ENCODE measurements around the gene CCL15. TPM values are rescaled to one million over a fixed set of nuclear protein-coding genes. Genes with fewer than 3 reads are reported as not detected.

CCL15 gene
- total RNA-seq, 2 donors from 2014 or later, result not detected

- Histone ChIP-seq H3K9me3 (ENCODE audit: control insufficient read depth, low read length) (no peaks in the 10 kb centered on the region), H3K9ac (ENCODE audit: extremely low read depth, low read length, poor library complexity, severe bottlenecking) (no peak overlapping the region), H3K27ac (ENCODE audit: low read depth, low read length) (no peak overlapping the region), H3K4me3 (ENCODE audit: low read length) (no peak overlapping the region), H3K4me1 (ENCODE audit: control insufficient read depth, insufficient read depth, low read length) (peaks cover 9% of the 10 kb centered on the region), H3K36me3 (ENCODE audit: control insufficient read depth, insufficient read depth, low read length) (no peaks in the 10 kb centered on the region), H3K27me3 (ENCODE audit: control insufficient read depth, insufficient read depth, low read length, poor library complexity, severe bottlenecking) (peaks cover 56% of the 10 kb centered on the region)
- Mint-ChIP-seq H3K4me1 (peaks cover 11% of the 10 kb centered on the region), H3K4me3 (no peak overlapping the region), H3K27ac (no peak overlapping the region), H3K27me3 (ENCODE audit: insufficient read depth) (peaks cover 17% of the 10 kb centered on the region), H3K36me3 (ENCODE audit: low read depth) (no peaks in the 10 kb centered on the region), H3K9me3 (peaks cover 6% of the 10 kb centered on the region)
- 85 to 94% methylated on average over 5 to 7 of the region's 7 CpGs for WGBS, 2 experiments (ENCODE audit: insufficient coverage in 1 of 2, insufficient read length in 1 of 2)
- TF ChIP-seq CTCF (conservative IDR thresholded peaks at IDR 0.05), result no peak
- no peak for DNase-seq
These were observed 1.3 kb upstream of the CCL15 start for GRCh38 chr17:36002631-36003030.

- Mint-ChIP-seq H3K9me3 (peaks cover under 1% of the 10 kb centered on the region), H3K36me3 (ENCODE audit: low read depth) (no peaks in the 10 kb centered on the region), H3K27me3 (ENCODE audit: insufficient read depth) (peaks cover 20% of the 10 kb centered on the region), H3K4me1 (peaks cover 11% of the 10 kb centered on the region), H3K27ac (no peak overlapping the region), H3K4me3 (no peak overlapping the region)
- no peak for TF ChIP-seq CTCF (conservative IDR thresholded peaks at IDR 0.05)
- 91 to 100% methylated on average over 5 to 6 of the region's 6 CpGs for WGBS, 2 experiments (ENCODE audit: insufficient coverage in 1 of 2, insufficient read length in 1 of 2)
- no peaks in the 10 kb centered on the region for H3K9me3 ChIP-seq (ENCODE audit: control insufficient read depth, low read length)
- peaks cover 58% of the 10 kb centered on the region for H3K27me3 ChIP-seq (ENCODE audit: control insufficient read depth, insufficient read depth, low read length, poor library complexity, severe bottlenecking)
- no peak for DNase-seq
- H3K4me1 ChIP-seq (ENCODE audit: control insufficient read depth, insufficient read depth, low read length), result peaks cover 9% of the 10 kb centered on the region
- no peak overlapping the region for H3K9ac ChIP-seq (ENCODE audit: extremely low read depth, low read length, poor library complexity, severe bottlenecking)
- no peak overlapping the region for H3K4me3 ChIP-seq (ENCODE audit: low read length)
- H3K36me3 ChIP-seq (ENCODE audit: control insufficient read depth, insufficient read depth, low read length), result no peaks in the 10 kb centered on the region
- H3K27ac ChIP-seq (ENCODE audit: low read depth, low read length), result no peak overlapping the region
These were observed 680 bp upstream of the CCL15 start for GRCh38 chr17:36001862-36002603.

GRCh38 chr17:36000732-36001109 lies 632 bp downstream of the CCL15 start:
- Mint-ChIP-seq H3K4me1 (peaks cover 11% of the 10 kb centered on the region), H3K4me3 (no peak overlapping the region), H3K27me3 (ENCODE audit: insufficient read depth) (peaks cover 22% of the 10 kb centered on the region), H3K27ac (no peak overlapping the region), H3K36me3 (ENCODE audit: low read depth) (no peaks in the 10 kb centered on the region), H3K9me3 (no peaks in the 10 kb centered on the region)
- TF ChIP-seq CTCF (conservative IDR thresholded peaks at IDR 0.05), result no peak
- Histone ChIP-seq H3K4me3 (ENCODE audit: low read length) (no peak overlapping the region), H3K27ac (ENCODE audit: low read depth, low read length) (no peak overlapping the region), H3K4me1 (ENCODE audit: control insufficient read depth, insufficient read depth, low read length) (peaks cover 9% of the 10 kb centered on the region), H3K27me3 (ENCODE audit: control insufficient read depth, insufficient read depth, low read length, poor library complexity, severe bottlenecking) (peaks cover 58% of the 10 kb centered on the region), H3K36me3 (ENCODE audit: control insufficient read depth, insufficient read depth, low read length) (no peaks in the 10 kb centered on the region), H3K9me3 (ENCODE audit: control insufficient read depth, low read length) (no peaks in the 10 kb centered on the region), H3K9ac (ENCODE audit: extremely low read depth, low read length, poor library complexity, severe bottlenecking) (no peak overlapping the region)
- no peak for DNase-seq
- 83 to 100% methylated on average over 1 to 6 of the region's 6 CpGs for WGBS, 2 experiments (ENCODE audit: insufficient coverage in 1 of 2, insufficient read length in 1 of 2)
